Prostate gland (tissue), 2 donors: ENCODE measurements around the gene SMTN. TPM values are rescaled to one million over a fixed set of nuclear protein-coding genes. Genes with fewer than 3 reads are reported as not detected.
A peak's percentile ranks its signal among the peaks of the same experiment; 100 is the strongest.

Experiments
- DNase-seq: peaks from one replicate; pipeline ENCODE4 v3.0.0-alpha.2; 2019; ENCODE audit warnings: low spot score
- H3K27ac ChIP-seq, 2 donors: fragments of 200-600 bp; sonication (generic); 2 replicates each; pipeline ENCODE4 v1.5.1; 2017 to 2019
- H3K27me3 ChIP-seq: fragments of 200-600 bp; sonication (generic); replicated peaks from 2 replicates; pipeline ENCODE4 v1.5.1; 2019; ENCODE audit not compliant: insufficient read depth
- H3K36me3 ChIP-seq, 2 donors: fragments of 200-600 bp; sonication (generic); 1 replicate in 1 of 2; 2 replicates in 1 of 2; pipeline versions ENCODE4 v1.5.1 to v1.8.1; 2017 to 2019
- H3K4me1 ChIP-seq: fragments of 200-600 bp; sonication (generic); replicated peaks from 2 replicates; pipeline ENCODE4 v1.5.1; 2019
- H3K4me3 ChIP-seq, 2 donors: fragments of 200-600 bp; sonication (generic); 2 replicates each; pipeline ENCODE4 v1.5.1; 2017 to 2019
- H3K9me3 ChIP-seq: fragments of 200-600 bp; sonication (generic); 2 replicates; pipeline ENCODE4 v1.5.1; 2017
- POLR2A ChIP-seq: fragments of 450-650 bp; IDR thresholded peaks from one replicate; pipeline ENCODE4 v1.6.1; 2016; ENCODE audit warnings: antibody characterized with exemption, mild to moderate bottlenecking
- POLR2AphosphoS5 ChIP-seq: sonication (generic); formaldehyde crosslinking; IDR thresholded peaks from one replicate; pipeline ENCODE4 v1.6.1; 2017; ENCODE audit warnings: antibody characterized with exemption
- WGBS: methylation state at CpG from one replicate; pipeline ENCODE4 v1.1.5; 2018; 5-methylcytosine and 5-hydroxymethylcytosine counted together
- intact Hi-C: fragments of 100-400 bp; cut with DNase I; formaldehyde crosslinking; loops from one replicate; pipeline ENCODE4 v1.14.2; 2022
- total RNA-seq, 2 donors: library from RNA; depleted of rRNA; stranded (reverse); fragments of >200 nt; gene quantifications; one replicate each; pipeline ENCODE4 v1.1.0, GENCODE V29; 2016
- TF ChIP-seq, protein P1 (sequence below), 4 experiments: fragments of 200-600 bp in 2 of 4; fragments of 450-650 bp in 2 of 4; sonication (generic) in 2 of 4; IDR thresholded peaks; 1 replicate in 3 of 4; 2 replicates in 1 of 4; pipeline ENCODE4 v1.5.1; 2016 to 2019; ENCODE audit warnings: antibody characterized with exemption in 4 of 4, mild to moderate bottlenecking in 2 of 4, moderate library complexity in 2 of 4

SMTN gene
- total RNA-seq, 2 donors from 2014 or later, result 200 to 209 TPM

DNA sequence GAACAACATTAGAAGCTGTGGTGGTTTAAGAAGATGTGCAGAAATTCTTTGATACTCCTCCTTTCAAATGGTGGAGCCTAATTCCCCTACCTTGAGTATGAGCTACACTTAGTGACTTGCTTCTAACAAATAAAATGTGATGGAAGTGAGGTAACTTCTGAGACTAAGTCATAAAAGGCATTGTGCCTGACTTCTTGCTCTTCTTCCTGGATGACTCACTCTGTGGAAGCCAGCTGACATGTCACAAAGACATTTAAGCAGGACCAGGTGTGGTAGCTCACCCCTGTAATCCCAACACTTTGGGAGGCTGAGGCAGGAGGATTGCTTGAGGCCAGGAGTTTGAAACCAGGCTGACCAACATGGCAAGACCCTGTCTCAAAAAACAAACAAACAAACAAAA is 63.1 kb downstream of the SMTN start:
- Histone ChIP-seq H3K9me3 (no peaks in the 10 kb centered on the region), H3K27me3 (no peaks in the 10 kb centered on the region), H3K4me1 (no peaks in the 10 kb centered on the region), H3K36me3 (no peaks in the 10 kb centered on the region), H3K27ac (no peak overlapping the region), H3K4me3 (no peak overlapping the region)
- TF ChIP-seq POLR2A, result no peak
- TF ChIP-seq, protein P1, sequence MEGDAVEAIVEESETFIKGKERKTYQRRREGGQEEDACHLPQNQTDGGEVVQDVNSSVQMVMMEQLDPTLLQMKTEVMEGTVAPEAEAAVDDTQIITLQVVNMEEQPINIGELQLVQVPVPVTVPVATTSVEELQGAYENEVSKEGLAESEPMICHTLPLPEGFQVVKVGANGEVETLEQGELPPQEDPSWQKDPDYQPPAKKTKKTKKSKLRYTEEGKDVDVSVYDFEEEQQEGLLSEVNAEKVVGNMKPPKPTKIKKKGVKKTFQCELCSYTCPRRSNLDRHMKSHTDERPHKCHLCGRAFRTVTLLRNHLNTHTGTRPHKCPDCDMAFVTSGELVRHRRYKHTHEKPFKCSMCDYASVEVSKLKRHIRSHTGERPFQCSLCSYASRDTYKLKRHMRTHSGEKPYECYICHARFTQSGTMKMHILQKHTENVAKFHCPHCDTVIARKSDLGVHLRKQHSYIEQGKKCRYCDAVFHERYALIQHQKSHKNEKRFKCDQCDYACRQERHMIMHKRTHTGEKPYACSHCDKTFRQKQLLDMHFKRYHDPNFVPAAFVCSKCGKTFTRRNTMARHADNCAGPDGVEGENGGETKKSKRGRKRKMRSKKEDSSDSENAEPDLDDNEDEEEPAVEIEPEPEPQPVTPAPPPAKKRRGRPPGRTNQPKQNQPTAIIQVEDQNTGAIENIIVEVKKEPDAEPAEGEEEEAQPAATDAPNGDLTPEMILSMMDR (IDR thresholded peaks at IDR 0.05), result no peak
- no peak for TF ChIP-seq POLR2AphosphoS5
- intact Hi-C loops, result loop anchor here (10.0 kb wide), 1 partner anchor 379 kb away; no protein-coding TSS in a partner anchor
- DNase-seq, result no peak

DNA sequence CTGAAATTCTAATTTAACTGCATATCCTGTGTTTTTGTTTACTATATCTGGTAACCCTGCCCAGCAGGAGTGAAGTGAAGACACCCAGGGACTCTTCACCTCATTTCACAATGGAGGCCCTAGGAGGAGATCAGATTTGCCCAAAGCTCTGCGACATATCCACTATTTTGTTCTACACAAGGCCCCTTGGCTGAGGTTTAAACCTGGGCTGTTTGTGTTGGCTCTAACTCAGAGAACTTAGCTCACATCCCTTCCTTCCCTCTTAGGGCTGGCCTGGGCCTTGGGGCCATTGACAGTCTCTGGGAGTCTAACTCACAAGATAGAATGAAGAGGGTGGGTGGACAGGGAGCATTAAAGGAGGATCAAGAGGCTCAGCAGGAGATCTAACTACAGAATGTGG is 67.4 kb downstream of the SMTN start:
- Histone ChIP-seq H3K9me3 (no peaks in the 10 kb centered on the region), H3K27me3 (no peaks in the 10 kb centered on the region), H3K36me3 (no peaks in the 10 kb centered on the region), H3K27ac (peak overlapping the region; percentile 43 to 54), H3K4me1 (no peaks in the 10 kb centered on the region), H3K4me3 (no peak overlapping the region)
- TF ChIP-seq POLR2A, result no peak
- no peak for TF ChIP-seq POLR2AphosphoS5
- TF ChIP-seq, protein P1 (IDR thresholded peaks at IDR 0.05), result no peak
- intact Hi-C loops, result loop anchor here (2.0 to 10.0 kb wide), 4 partner anchors 41 to 384 kb away; partner anchors contain the start of gene SELENOM
- DNase-seq, result no peak
- WGBS, result 38% methylated on average over 1 of the region's 1 CpG

DNA sequence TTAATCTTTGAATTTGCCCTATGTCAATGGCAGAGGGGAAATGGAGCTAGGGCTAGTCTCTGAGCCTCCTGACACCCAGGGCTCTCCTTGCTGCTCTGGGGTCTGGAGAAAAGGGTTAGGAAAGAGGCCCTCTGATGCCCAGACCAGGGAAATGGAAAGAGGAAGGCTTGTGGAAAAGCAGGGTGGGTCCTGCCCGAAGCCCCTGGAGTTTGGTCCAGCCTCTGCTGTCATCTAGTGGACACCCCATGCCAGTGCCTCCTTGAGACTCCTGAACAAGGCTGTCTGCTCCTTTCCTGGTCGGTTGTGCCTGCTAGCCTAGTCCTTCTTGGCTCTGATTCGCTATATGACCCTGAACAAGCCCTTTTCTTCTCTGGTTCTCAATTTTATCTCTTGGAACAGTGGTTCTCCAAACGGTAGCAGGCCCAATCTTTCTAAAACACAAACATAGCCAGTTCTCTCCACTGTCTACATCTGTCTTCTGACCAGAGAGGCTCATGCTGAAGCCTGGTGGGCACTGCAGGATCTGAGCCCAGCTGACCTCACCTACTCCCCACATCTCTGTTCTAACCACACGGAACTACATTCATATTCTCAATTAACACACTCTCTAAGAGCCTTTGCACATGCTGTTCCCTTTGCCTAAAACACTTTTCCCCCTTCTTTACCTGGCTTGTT is 68.0 kb downstream of the SMTN start:
- H3K4me3 ChIP-seq, result no peak overlapping the region
- H3K27ac ChIP-seq, result peak overlapping the region; percentile 43 to 54
- H3K4me1 ChIP-seq, result no peaks in the 10 kb centered on the region
- intact Hi-C loops, result loop anchor here (2.0 to 10.0 kb wide), 4 partner anchors 42 to 384 kb away; partner anchors contain the start of gene SELENOM
- no peaks in the 10 kb centered on the region for H3K36me3 ChIP-seq
- DNase-seq, result peak; percentile 78
- 22% methylated on average over 5 of the region's 5 CpGs for WGBS
- no peak for TF ChIP-seq POLR2A
- TF ChIP-seq, protein P1 (IDR thresholded peaks at IDR 0.05), result peak; percentile 68 to 96 (median 87)
- TF ChIP-seq POLR2AphosphoS5, result peak; percentile 41
- H3K9me3 ChIP-seq, result no peaks in the 10 kb centered on the region
- no peaks in the 10 kb centered on the region for H3K27me3 ChIP-seq

DNA sequence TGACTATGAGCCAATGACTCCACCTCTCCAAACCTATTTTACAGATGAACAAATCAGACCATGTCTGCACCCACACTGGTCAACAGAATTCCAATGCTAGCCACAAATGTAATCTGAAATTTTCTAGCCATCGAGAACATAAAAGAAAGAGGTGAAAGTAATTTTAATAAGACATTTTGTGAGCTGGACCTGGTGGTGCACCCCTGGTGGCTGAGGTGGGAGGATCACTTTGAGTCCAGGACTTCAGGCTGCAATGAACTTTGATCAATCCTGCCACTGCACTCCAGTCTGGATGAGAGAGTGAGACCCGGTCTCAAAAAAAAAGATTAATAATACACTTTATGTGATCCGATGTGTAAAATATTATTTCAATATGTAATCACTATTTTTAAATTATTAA is 69.5 kb downstream of the SMTN start:
- Histone ChIP-seq H3K4me1 (no peaks in the 10 kb centered on the region), H3K36me3 (no peaks in the 10 kb centered on the region), H3K9me3 (no peaks in the 10 kb centered on the region), H3K4me3 (no peak overlapping the region), H3K27ac (no peak overlapping the region), H3K27me3 (no peaks in the 10 kb centered on the region)
- intact Hi-C loops, result no loop called here
- TF ChIP-seq POLR2AphosphoS5 (no peak), POLR2A (no peak)
- TF ChIP-seq, protein P1 (IDR thresholded peaks at IDR 0.05), result no peak
- 86% methylated on average over 3 of the region's 3 CpGs for WGBS
- DNase-seq, result no peak

DNA sequence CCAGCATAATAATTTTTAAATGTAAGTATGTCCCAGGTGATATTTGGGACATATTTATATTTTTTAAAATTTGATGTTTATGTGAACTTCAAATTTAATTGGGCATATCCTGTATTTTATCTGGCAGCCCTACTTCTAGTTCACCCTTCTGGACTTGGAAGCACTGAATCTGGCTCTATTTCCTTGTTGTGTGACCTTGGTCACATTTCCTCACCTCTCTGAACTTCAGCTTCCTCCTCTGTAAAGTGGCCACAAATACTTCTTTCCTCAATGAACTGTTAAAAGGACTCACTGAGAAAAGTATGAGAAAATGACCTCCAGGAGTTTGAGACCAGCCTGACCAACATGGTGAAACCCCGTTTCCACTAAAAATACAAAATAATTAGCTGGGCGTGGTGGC is 70.8 kb downstream of the SMTN start:
- no peaks in the 10 kb centered on the region for H3K9me3 ChIP-seq
- no peaks in the 10 kb centered on the region for H3K27me3 ChIP-seq
- no peaks in the 10 kb centered on the region for H3K36me3 ChIP-seq
- TF ChIP-seq, protein P1 (IDR thresholded peaks at IDR 0.05), result no peak
- TF ChIP-seq POLR2A (no peak), POLR2AphosphoS5 (no peak)
- H3K4me3 ChIP-seq, result no peak overlapping the region
- 95% methylated on average over 2 of the region's 2 CpGs for WGBS
- intact Hi-C loops, result no loop called here
- no peak for DNase-seq
- H3K27ac ChIP-seq, result no peak overlapping the region
- no peaks in the 10 kb centered on the region for H3K4me1 ChIP-seq
